Measurements from ENCODE around the gene ICA1L.

- TF ChIP-seq, protein P1, sequence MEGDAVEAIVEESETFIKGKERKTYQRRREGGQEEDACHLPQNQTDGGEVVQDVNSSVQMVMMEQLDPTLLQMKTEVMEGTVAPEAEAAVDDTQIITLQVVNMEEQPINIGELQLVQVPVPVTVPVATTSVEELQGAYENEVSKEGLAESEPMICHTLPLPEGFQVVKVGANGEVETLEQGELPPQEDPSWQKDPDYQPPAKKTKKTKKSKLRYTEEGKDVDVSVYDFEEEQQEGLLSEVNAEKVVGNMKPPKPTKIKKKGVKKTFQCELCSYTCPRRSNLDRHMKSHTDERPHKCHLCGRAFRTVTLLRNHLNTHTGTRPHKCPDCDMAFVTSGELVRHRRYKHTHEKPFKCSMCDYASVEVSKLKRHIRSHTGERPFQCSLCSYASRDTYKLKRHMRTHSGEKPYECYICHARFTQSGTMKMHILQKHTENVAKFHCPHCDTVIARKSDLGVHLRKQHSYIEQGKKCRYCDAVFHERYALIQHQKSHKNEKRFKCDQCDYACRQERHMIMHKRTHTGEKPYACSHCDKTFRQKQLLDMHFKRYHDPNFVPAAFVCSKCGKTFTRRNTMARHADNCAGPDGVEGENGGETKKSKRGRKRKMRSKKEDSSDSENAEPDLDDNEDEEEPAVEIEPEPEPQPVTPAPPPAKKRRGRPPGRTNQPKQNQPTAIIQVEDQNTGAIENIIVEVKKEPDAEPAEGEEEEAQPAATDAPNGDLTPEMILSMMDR (IDR thresholded peaks at IDR 0.05; ENCODE audit: insufficient read depth, low read depth, low read length) = no peak
- TF ChIP-seq EZH2 (IDR thresholded peaks at IDR 0.05; ENCODE audit: insufficient read depth, low read length) = no peak
Observed at GRCh38 chr2:202909394-202910192, 38.0 kb upstream of the ICA1L start.

All from astrocyte (in vitro differentiated cells and primary cell).